Mesothelial cell of epicardium (in vitro differentiated cells): ENCODE data around the gene CDH13. TPM values are rescaled to one million over a fixed set of nuclear protein-coding genes. Genes with fewer than 3 reads are reported as not detected.

Experiments used
- DNase-seq, 2 experiments: peaks; one replicate each; pipeline ENCODE4 v3.0.0; 2021; ENCODE audit warnings: low spot score in 2 of 2; ENCODE audit not compliant: unreplicated experiment in 2 of 2
- H3K27ac Mint-ChIP-seq: 2 replicates; pipeline ENCODE4 v1.8.0; 2021; ENCODE audit warnings: mixed read lengths
- H3K27me3 Mint-ChIP-seq: 2 replicates; pipeline ENCODE4 v1.8.0; 2021; ENCODE audit warnings: low read depth, mixed read lengths
- H3K36me3 Mint-ChIP-seq: 2 replicates; pipeline ENCODE4 v1.8.0; 2021; ENCODE audit warnings: mixed read lengths
- H3K4me1 Mint-ChIP-seq: 2 replicates; pipeline ENCODE4 v1.8.0; 2021; ENCODE audit warnings: mixed read lengths
- H3K4me3 Mint-ChIP-seq: 2 replicates; pipeline ENCODE4 v1.8.0; 2021; ENCODE audit warnings: mild to moderate bottlenecking, moderate library complexity, mixed read lengths
- H3K9me3 Mint-ChIP-seq: 2 replicates; pipeline ENCODE4 v1.8.0; 2021; ENCODE audit warnings: mixed read lengths
- CTCF ChIP-seq: fragments of 200-600 bp; sonication (generic); IDR thresholded peaks from one replicate; pipeline ENCODE4 v1.5.0; 2021; ENCODE audit warnings: antibody characterized with exemption; ENCODE audit not compliant: unreplicated experiment
- total RNA-seq: library from RNA; stranded (reverse); gene quantifications from 3 replicates; pipeline ENCODE4 v1.2.1, GENCODE V29; 2021

CDH13 gene
- total RNA-seq, 1 donor from 2014 or later: 0.80 TPM

- no peaks in the 10 kb centered on the region for H3K9me3 Mint-ChIP-seq
- TF ChIP-seq CTCF: no peak
- peaks cover 10% of the 10 kb centered on the region for H3K27me3 Mint-ChIP-seq
- no peaks in the 10 kb centered on the region for H3K4me1 Mint-ChIP-seq
- H3K4me3 Mint-ChIP-seq: no peak overlapping the region
- H3K36me3 Mint-ChIP-seq: no peaks in the 10 kb centered on the region
- H3K27ac Mint-ChIP-seq: no peak overlapping the region
- DNase-seq: no peak
These were observed 108.9 kb downstream of the CDH13 start for GRCh38 chr16:82735673-82736091.

- no peak for DNase-seq
- Mint-ChIP-seq H3K9me3 (no peaks in the 10 kb centered on the region), H3K36me3 (no peaks in the 10 kb centered on the region), H3K4me3 (no peak overlapping the region), H3K4me1 (no peaks in the 10 kb centered on the region), H3K27ac (no peak overlapping the region), H3K27me3 (peaks cover 13% of the 10 kb centered on the region)
- TF ChIP-seq CTCF: no peak
These were observed 109.5 kb downstream of the CDH13 start for GRCh38 chr16:82736224-82736623.

DNA sequence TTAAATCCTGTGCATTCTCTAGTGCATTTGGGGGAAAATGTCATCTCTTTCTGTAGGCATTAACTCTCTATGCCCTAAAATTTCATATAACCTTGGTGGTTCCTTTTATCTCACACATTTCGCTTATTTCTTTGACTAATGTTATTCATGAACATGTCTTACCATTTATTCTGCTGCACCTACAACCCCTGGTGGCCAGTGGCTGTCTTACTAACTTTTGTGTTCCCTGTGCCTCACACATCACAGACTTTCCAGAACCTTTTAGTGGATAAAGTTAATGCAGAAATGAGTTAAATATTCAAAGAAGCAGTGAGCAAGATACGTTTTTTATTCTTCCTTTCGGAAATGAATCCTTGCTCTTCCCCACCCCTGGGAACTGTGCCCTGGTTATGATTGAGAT is 111.9 kb downstream of the CDH13 start:
- Mint-ChIP-seq H3K4me1 (no peaks in the 10 kb centered on the region), H3K27me3 (peaks cover 13% of the 10 kb centered on the region), H3K27ac (no peak overlapping the region), H3K4me3 (no peak overlapping the region), H3K36me3 (no peaks in the 10 kb centered on the region), H3K9me3 (no peaks in the 10 kb centered on the region)
- no peak for TF ChIP-seq CTCF
- no peak for DNase-seq

DNA sequence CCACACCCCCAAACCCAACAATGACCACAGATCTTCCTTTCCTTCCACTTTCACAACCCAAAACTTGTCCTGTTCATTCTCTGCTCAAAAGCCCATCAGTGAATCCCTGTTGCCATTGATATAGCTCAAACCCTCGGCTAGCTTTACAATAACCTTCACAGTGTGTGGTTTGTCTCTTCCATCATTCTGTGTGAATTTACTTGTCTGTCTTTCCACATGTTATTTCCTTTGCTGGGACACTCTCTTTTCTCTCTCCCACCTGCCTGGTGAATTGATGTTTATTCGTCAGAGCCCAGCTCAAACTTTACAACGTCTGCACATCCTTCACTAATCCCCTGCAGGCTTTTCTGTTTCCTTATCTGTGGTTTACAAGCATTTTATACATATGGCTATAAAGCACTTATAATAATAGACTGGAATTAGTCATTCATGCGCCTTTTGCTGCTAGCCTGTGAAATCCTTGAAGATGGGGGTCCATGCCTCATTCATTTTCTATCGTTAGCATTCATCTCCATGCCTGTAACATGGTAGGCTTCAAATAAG is 114.4 kb downstream of the CDH13 start:
- Mint-ChIP-seq H3K27ac (no peak overlapping the region), H3K27me3 (peaks cover 15% of the 10 kb centered on the region), H3K4me1 (no peaks in the 10 kb centered on the region), H3K36me3 (no peaks in the 10 kb centered on the region), H3K4me3 (no peak overlapping the region), H3K9me3 (no peaks in the 10 kb centered on the region)
- no peak for TF ChIP-seq CTCF
- no peak for DNase-seq

- peaks cover 15% of the 10 kb centered on the region for H3K27me3 Mint-ChIP-seq
- no peak overlapping the region for H3K4me3 Mint-ChIP-seq
- TF ChIP-seq CTCF: no peak
- no peaks in the 10 kb centered on the region for H3K9me3 Mint-ChIP-seq
- H3K36me3 Mint-ChIP-seq: no peaks in the 10 kb centered on the region
- no peak overlapping the region for H3K27ac Mint-ChIP-seq
- no peak for DNase-seq
- H3K4me1 Mint-ChIP-seq: no peaks in the 10 kb centered on the region
These were observed 118.2 kb downstream of the CDH13 start for GRCh38 chr16:82744958-82745357.

GRCh38 chr16:82748026-82748425 is 121.3 kb downstream of the CDH13 start:
- Mint-ChIP-seq H3K27ac (no peak overlapping the region), H3K27me3 (peaks cover 14% of the 10 kb centered on the region), H3K4me3 (no peak overlapping the region), H3K4me1 (no peaks in the 10 kb centered on the region), H3K9me3 (no peaks in the 10 kb centered on the region), H3K36me3 (no peaks in the 10 kb centered on the region)
- TF ChIP-seq CTCF: no peak
- DNase-seq: no peak
